Endometrial microvascular endothelial cells (primary cell): Measurements from ENCODE around the gene LAMB3. TPM values are rescaled to one million over a fixed set of nuclear protein-coding genes. Genes with fewer than 3 reads are reported as not detected.

Experiments used
- in situ Hi-C: cut with HindIII; loops from 2 replicates; pipeline ENCODE4 v1.10.0; 2017; ENCODE audit warnings: low sequenced_read_pairs, low pct_unique_long_range_greater_than_20kb; ENCODE audit errors: inconsistent ontology term
- total RNA-seq: library from RNA; depleted of rRNA; stranded (reverse); fragments of >200 nt; gene quantifications from one replicate; pipeline ENCODE4 v1.2.3, GENCODE V29; 2015; ENCODE audit errors: inconsistent ontology term

LAMB3 gene
- total RNA-seq, 1 donor from 2014 or later = 15.8 TPM

- in situ Hi-C loops = no loop called here
These were observed 30.2 kb downstream of the LAMB3 start for GRCh38 chr1:209621741-209622655.

DNA sequence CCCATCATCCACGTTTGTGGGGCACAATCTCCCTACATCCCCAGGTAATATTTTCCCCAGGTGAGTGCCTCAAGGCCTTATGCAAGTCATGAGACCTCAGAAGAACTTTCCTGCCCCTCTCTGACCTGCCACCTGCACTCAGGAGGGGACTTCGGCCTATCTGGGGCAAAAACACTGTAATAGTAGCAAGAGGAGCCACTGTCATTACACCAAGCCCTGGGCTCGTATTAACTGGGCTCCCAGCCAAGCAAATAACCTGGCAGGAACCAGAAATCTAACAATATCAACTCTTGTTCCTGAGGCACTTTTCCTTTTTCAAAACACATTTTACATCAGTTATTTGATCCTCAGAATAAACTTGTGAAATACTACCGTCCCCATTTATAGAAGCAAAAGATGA is 30.9 kb downstream of the LAMB3 start:
- in situ Hi-C loops = no loop called here

DNA sequence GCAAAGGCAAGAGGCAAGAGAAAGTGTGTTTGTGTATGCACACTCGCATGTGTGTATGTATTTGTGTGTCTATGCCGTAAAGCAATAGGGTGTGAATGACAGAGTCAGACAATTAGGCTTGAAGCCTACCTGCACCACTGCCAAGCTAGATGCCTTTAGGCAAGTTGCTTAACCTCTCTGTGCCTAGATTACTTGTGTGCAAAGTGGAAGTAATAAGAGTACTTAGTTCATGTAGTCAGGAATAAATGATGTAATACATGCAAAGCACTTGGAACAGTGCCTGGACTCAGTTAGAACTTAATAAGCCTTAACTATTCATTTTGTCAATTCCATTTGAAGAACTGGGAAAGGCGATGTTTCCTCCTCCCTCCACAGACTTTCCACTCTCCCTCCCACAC is 31.7 kb downstream of the LAMB3 start:
- in situ Hi-C loops = no loop called here

DNA sequence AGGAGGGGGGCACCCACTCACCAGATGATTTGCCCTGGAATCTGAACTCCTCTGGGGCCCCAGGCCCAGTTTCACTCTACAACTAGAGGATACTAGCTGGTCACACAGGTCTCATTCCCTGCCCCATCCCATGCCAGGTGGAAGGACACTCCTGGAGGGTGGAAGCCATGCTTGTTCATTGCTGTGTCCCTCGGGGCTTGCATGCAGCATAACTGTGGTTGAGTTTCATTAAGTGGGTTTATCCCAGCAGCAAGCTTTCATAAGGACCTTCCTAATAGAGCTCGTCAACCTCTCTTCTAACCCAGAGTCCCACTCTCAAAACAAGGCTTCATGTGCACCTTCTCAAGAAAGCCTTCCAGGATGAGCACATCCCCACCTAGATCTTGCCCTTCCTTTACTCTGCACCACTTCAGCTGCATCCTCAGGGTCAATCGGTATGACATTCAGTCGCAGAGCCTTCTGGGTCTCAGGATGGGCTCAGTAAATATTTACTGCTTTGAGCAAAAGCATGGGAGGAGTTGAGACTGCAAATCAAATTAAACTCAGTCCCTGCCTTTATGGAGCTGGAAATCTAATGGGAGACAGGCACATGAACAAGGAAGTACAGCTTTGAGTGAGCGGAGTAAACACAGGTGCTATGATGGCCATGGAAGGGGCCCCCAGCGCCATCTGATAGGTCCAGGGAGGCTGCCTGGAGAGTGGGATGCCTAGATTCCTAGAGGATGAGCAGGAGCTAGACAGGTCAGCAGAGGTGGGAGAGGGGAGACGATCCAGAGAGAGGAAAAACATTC is 32.3 kb downstream of the LAMB3 start:
- in situ Hi-C loops = no loop called here

DNA sequence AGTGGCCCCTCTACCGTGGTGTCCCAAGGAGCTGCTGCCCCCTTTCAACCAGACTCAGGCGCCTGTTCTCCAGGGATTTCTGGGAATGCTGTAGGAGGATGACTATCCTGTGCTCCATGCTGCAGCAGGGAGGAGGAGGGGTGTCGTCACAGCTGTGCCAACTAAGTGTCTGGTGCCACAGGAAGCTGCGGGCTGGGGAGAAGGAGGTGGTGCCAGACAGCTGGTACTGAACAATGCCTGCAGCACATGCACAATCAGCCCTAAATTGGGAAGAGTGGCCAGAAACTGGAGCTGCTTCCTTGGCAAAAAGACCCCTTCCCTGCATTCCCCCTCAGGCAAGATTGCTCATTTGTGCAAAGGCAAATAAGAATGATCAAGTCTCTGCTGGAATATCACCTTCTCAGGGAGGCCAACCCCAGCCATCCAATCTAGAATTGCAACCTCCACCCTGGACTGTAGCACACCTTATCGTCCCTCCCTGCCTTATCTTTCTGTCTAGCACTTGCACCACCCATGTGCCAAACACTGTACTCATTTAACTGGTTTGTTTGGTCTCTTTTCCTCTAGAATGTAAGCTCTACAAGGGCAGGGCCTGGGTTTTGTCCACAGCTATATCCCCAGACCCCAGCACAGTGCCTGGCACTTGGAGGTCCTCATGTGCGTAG is 33.3 kb downstream of the LAMB3 start:
- in situ Hi-C loops = no loop called here

GRCh38 chr1:209618291-209618690 is 33.9 kb downstream of the LAMB3 start:
- in situ Hi-C loops = no loop called here

DNA sequence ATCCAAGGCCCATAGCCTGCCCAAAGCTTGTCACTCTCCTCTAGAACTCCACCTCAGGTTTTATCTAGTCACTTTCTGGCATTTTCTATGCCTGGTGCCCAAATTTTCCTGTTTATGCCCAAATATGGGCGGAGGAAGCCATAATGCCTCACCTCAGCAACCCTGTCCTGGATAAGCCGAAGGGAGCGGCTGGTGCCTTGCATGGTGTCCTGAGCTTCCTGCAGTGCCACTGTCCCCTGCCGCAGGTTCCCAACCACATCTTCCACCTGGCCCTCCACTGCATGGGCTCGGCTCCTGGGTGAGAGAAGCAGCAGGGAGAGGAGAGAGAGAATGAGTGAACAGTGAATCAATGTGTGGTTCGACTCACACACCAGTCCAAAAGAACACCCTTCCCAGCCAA is 34.5 kb downstream of the LAMB3 start:
- in situ Hi-C loops = no loop called here

DNA sequence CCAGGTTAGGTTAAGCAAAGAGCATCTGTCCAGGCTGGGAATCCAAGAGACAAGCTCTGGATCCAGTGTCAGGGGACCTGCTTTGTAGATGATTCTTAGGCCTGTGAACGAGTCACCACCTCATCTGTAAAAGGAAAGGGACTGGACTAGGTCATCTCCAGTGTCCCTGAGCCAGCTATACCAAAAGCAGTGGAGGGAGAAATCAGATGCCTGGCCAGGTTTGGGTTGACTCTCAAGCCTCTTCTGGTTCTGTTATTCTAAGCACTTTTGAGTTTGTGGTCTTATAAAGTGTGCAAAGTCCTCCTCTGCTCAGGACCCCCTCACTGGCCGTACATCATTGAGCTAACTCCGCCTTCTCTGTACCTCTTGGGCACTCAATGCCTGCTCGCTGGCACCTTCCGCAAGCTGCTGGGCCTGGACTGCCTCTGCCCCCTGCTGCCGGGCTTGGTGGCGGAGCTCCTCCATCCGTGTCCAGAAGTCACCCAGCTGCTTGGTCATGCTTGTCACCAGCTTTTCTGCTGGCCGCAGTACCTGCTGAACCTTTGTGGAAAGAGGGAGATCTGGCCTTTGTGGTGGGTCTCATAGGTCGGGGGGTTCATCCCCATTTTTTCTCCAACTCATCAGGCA is 35.1 kb downstream of the LAMB3 start:
- in situ Hi-C loops = no loop called here

DNA sequence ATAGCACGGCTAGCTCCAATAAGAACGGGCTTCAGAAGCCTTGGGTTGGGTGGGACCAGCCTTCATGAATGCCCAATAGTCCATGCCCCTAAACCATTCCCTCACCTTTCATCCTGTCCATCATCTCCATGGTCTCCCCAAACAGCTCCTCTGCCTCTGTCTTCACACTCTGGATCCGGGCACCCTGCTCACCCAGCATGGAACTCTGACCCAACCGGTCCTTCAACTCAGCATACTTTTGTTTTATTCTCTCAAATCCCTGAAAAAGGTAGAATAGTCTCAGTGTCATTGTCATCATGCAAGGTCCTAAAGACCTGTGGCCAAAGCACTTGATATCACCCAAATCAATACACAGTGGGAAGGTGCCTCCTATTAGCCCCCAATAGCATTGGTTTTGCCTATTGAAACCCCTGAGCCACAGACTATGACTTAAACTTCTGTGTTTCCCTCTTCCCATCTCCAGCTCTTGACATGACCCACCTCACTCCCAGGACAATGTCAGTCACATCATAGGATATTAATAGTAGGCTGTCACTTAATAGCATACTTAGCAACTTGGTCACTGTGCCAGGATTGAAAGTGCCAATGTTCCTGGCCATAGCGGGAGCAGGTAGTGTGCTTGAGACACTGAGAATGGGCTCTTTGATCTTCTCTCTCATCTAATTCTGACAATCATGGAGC is 35.7 kb downstream of the LAMB3 start:
- in situ Hi-C loops = no loop called here

DNA sequence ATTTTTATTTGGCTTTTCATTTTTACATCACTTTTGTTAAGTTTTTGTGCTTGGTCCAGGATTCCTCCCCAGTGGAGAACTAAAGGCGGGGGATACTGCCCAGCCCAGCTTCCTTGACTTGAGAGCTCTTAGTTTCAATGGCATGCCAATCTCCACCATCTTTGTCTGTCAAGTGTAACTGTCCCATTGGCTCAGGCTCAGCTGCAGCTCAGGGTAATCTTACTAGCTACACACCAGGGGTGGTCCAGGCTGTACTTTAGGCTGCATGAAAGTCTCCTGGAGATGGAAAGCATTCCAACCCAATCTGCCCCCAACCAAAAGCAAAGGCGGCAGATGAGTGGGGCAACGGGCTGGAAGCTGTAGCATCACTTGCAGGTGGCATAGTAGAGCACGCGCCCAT is 37.3 kb downstream of the LAMB3 start:
- in situ Hi-C loops = no loop called here

GRCh38 chr1:209614151-209614420 is 38.1 kb downstream of the LAMB3 start:
- in situ Hi-C loops = no loop called here

DNA sequence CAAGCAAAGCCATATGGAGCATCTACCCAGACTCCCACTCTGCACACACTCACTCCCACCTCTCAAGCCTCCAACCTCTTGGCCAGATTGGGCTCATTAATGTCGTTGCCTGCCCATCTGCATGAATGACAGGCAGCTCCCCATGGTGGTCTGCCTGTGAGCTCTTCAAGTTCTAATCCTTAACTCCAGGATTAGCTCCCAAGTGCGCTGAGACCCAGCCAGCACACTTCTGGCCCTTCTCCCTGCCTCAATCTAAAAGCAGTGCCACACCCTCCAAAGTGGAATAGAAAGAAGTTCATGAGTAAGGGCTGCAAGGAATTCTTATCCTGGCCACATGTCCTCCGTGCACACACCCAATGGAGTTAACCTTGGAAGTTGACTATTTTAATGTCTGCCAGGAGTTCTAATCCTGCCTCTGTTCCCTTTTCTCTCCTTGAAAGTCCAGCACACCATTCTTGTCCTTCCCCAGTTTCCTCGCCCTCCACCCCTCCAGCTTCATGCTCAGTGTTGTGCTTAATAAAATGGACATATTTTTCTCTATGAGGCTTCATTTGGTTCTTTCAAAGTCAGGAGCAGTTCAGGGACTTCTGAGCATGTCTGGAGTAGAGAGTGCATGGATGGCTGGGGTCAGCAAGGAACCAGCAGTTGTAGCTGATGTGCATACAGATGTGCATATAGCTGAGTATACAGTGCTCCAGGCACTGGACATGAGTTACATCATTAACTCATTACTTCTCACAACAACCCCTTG is 38.6 kb downstream of the LAMB3 start:
- in situ Hi-C loops = no loop called here

GRCh38 chr1:209612646-209613399 is 39.4 kb downstream of the LAMB3 start:
- in situ Hi-C loops = no loop called here

DNA sequence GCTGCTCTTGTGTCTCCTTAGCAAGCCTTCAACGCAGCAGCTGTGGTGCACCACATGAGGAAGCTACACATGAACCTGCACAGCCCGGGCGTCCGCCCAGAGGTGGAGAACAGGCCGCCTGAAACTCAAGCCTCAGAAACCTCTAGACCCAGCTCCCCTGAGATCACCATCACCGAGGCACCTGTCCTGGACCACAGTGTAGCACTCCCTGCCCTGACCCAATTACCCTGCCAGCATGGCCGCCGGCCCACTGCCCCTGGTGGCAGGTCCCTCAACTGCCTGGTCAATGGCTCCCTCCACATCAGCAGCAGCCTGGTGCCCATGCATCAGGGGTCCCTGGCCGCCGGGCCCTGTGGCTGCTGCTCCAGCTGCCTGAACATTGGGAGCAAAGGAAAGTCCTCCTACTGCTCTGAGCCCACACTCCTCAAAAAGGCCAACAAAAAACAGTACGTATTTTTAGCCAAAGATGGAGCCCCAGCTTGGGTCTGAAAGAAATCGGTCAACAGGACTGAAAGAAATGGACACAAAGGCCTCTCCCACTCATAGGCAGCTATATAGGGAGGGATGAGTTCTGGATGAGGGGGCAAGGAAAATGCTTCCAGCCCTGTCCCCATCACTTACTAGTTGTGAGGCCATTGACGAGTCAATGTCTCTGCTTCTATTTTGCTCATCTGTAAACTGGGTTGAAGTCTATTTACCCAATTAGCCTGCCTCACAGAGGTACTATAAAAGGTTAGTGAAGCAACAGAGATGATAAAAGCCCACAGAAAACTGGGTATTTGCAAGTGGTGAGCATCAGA is 40.3 kb downstream of the LAMB3 start:
- in situ Hi-C loops = no loop called here

GRCh38 chr1:209610631-209610905 is 41.7 kb downstream of the LAMB3 start:
- in situ Hi-C loops = no loop called here

DNA sequence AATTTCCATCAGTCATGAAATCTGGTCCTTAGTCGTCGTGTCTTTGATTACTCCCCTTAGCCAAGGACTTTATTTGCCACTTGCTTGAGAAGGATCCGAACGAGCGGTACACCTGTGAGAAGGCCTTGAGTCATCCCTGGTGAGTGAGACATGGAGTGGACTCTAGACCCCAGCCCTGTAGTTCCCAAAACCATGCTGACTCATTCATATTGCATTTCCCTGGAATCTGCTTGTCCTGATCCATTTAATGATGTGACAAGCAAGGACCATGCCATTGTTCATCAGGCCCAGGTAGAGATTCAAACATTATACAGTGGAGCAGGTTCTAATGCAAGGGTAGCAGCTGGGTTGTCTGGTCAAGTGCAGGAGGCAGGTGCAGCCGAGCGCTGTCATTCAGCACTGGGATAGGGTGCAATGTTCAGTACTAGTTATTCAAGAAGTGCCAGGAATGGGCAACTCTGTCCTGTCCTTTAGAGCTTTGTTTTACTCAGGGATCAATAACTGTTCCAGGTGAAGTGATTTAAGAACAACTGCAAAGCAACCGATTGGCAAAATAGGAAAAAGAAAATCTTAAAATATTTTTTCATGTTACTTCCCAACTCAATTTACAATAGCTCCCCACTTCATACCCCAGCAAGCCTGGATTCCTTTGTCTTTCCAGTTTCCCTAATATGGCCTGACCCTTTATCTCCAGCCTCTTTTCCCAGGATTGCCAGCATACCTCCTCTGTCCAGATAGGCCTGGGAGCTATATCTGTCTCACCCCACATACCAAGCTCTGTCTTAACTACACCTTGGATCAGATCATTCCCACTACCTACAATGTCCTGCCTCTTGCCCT is 42.2 kb downstream of the LAMB3 start:
- in situ Hi-C loops = no loop called here
